Gastrocnemius medialis (tissue), 4 donors: ENCODE results near the gene OGA. TPM values are rescaled to one million over a fixed set of nuclear protein-coding genes. Genes with fewer than 3 reads are reported as not detected.

Experiments used
- ATAC-seq, 2 donors: fragments of 150-250 bp; one replicate each; pipeline ENCODE4 v1.9.1; 2016
- DNase-seq, 2 donors: peaks; one replicate each; pipeline ENCODE4 v3.0.0-alpha.2; 2019
- H3K27ac ChIP-seq, 4 donors: fragments of 200-600 bp; sonication (generic); 1 replicate in 1 of 4; 2 replicates in 3 of 4; pipeline ENCODE4 v1.5.1; 2016 to 2018; ENCODE audit warnings: mild to moderate bottlenecking in 2 of 4, moderate library complexity in 1 of 4
- H3K27me3 ChIP-seq, 3 donors: fragments of 200-600 bp; sonication (generic) in 2 of 3; 1 replicate in 1 of 3; 2 replicates in 2 of 3; pipeline versions ENCODE4 v1.5.1 to v1.6.0; 2016 to 2019; ENCODE audit warnings: mild to moderate bottlenecking in 1 of 3, moderate library complexity in 1 of 3
- H3K36me3 ChIP-seq, 2 donors: fragments of 200-600 bp; sonication (generic) in 1 of 2; one replicate each; pipeline ENCODE4 v1.5.1; 2017 to 2018
- H3K4me1 ChIP-seq, 2 donors: fragments of 200-600 bp; sonication (generic) in 1 of 2; one replicate each; pipeline ENCODE4 v1.5.1; 2016 to 2017; ENCODE audit warnings: mild to moderate bottlenecking in 2 of 2
- H3K4me3 ChIP-seq, 4 donors: fragments of 200-600 bp; sonication (generic) in 3 of 4; 1 replicate in 1 of 4; 2 replicates in 3 of 4; pipeline ENCODE4 v1.5.1; 2016 to 2019; ENCODE audit warnings: mild to moderate bottlenecking in 2 of 4
- H3K9me3 ChIP-seq, 3 donors: fragments of 200-600 bp; sonication (generic) in 2 of 3; 1 replicate in 1 of 3; 2 replicates in 2 of 3; pipeline ENCODE4 v1.5.1; 2016 to 2019
- CTCF ChIP-seq, 5 experiments: fragments of 450-650 bp in 3 of 5; fragments of 200-600 bp in 2 of 5; sonication (generic) in 2 of 5; IDR thresholded peaks in 4 of 5; conservative IDR thresholded peaks in 1 of 5; 1 replicate in 4 of 5; 2 replicates in 1 of 5; pipeline ENCODE4 v1.5.1; 2016 to 2019; ENCODE audit warnings: antibody characterized with exemption in 5 of 5, mild to moderate bottlenecking in 3 of 5, moderate library complexity in 3 of 5
- POLR2A ChIP-seq, 2 donors: fragments of 450-650 bp; IDR thresholded peaks; one replicate each; pipeline ENCODE4 v1.6.1; 2017; ENCODE audit warnings: antibody characterized with exemption in 2 of 2, mild to moderate bottlenecking in 2 of 2, moderate library complexity in 2 of 2
- in situ Hi-C, 4 donors: fragments of 200-750 bp; cut with MboI; loops; one replicate each; pipeline versions ENCODE4 v1.15.0 to v1.8.0; 2017; ENCODE audit warnings: low sequenced_read_pairs in 4 of 4
- intact Hi-C: fragments of 100-400 bp; cut with DNase I; formaldehyde crosslinking; loops from one replicate; pipeline ENCODE4 v1.15.1; 2023; ENCODE audit warnings: low total_unique reads
- total RNA-seq, 4 donors: library from RNA; depleted of rRNA; stranded (reverse); fragments of >200 nt; gene quantifications; one replicate each; pipeline versions ENCODE4 v1.1.0 to v1.2.3, GENCODE V29; 2016

OGA gene
- total RNA-seq, 4 donors from 2014 or later, result 25.8 to 85.5 (median 48.3) TPM

GRCh38 chr10:101857802-101858476, 39.7 kb upstream of the OGA start:
- Histone ChIP-seq H3K27ac (no peak overlapping the region), H3K4me1 (peaks cover 0 to 23% of the 10 kb centered on the region in 2 donors)

GRCh38 chr10:101856626-101857025, 38.4 kb upstream of the OGA start:
- H3K9me3 ChIP-seq, result peaks cover 0 to 8% (median 0%) of the 10 kb centered on the region in 3 donors
- no peak overlapping the region for H3K4me3 ChIP-seq
- intact Hi-C loops (no loop called here), in situ Hi-C loops (no loop called here)
- no peak overlapping the region for H3K27ac ChIP-seq
- DNase-seq (no peak), ATAC-seq (no peak)
- TF ChIP-seq CTCF (IDR thresholded peaks at IDR 0.05 in 4 of 5, conservative IDR thresholded peaks at IDR 0.05 in 1 of 5) (no peak), POLR2A (IDR thresholded peaks at IDR 0.05) (no peak)
- H3K36me3 ChIP-seq, result peaks cover 0 to 7% of the 10 kb centered on the region in 2 donors
- peaks cover 2 to 23% of the 10 kb centered on the region in 2 donors for H3K4me1 ChIP-seq
- no peaks in the 10 kb centered on the region for H3K27me3 ChIP-seq

More at GRCh38 chr10:101857802-101858476, 39.7 kb upstream of the OGA start:
- Histone ChIP-seq H3K4me3 (no peak overlapping the region), H3K27me3 (no peaks in the 10 kb centered on the region), H3K9me3 (peaks cover 0 to 8% (median 0%) of the 10 kb centered on the region in 3 donors), H3K36me3 (peaks cover 0 to 7% of the 10 kb centered on the region in 2 donors)
- no peak for ATAC-seq
- TF ChIP-seq POLR2A (IDR thresholded peaks at IDR 0.05) (no peak), CTCF (IDR thresholded peaks at IDR 0.05 in 4 of 5, conservative IDR thresholded peaks at IDR 0.05 in 1 of 5) (no peak)
- intact Hi-C loops, result no loop called here
- DNase-seq, result no peak
- in situ Hi-C loops, result no loop called here

- DNase-seq (no peak), ATAC-seq (no peak)
- peaks cover 0 to 14% of the 10 kb centered on the region in 2 donors for H3K36me3 ChIP-seq
- no peak overlapping the region for H3K4me3 ChIP-seq
- no peaks in the 10 kb centered on the region for H3K27me3 ChIP-seq
- no peaks in the 10 kb centered on the region for H3K9me3 ChIP-seq
- no peak overlapping the region for H3K27ac ChIP-seq
- in situ Hi-C loops (no loop called here), intact Hi-C loops (no loop called here)
- H3K4me1 ChIP-seq, result peaks cover 0 to 3% of the 10 kb centered on the region in 2 donors
- TF ChIP-seq CTCF (IDR thresholded peaks at IDR 0.05 in 4 of 5, conservative IDR thresholded peaks at IDR 0.05 in 1 of 5) (no peak), POLR2A (IDR thresholded peaks at IDR 0.05) (no peak)
These were observed 33.3 kb upstream of the OGA start for GRCh38 chr10:101851411-101852116.

GRCh38 chr10:101850749-101851148, 32.5 kb upstream of the OGA start:
- intact Hi-C loops, result no loop called here
- TF ChIP-seq CTCF (IDR thresholded peaks at IDR 0.05 in 4 of 5, conservative IDR thresholded peaks at IDR 0.05 in 1 of 5) (no peak), POLR2A (IDR thresholded peaks at IDR 0.05) (no peak)
- Histone ChIP-seq H3K27me3 (no peaks in the 10 kb centered on the region), H3K4me3 (no peak overlapping the region), H3K9me3 (no peaks in the 10 kb centered on the region), H3K27ac (no peak overlapping the region), H3K36me3 (peaks cover 0 to 14% of the 10 kb centered on the region in 2 donors), H3K4me1 (peaks cover 0 to 3% of the 10 kb centered on the region in 2 donors)
- DNase-seq (no peak), ATAC-seq (no peak)
- in situ Hi-C loops, result no loop called here
